CD14-positive monocyte (primary cell): ENCODE measurements around the gene PRKN. TPM values are rescaled to one million over a fixed set of nuclear protein-coding genes. Genes with fewer than 3 reads are reported as not detected.

Experiments
- DNase-seq, 3 donors: peaks; one replicate each; pipeline ENCODE4 v3.0.0-alpha.2; 2011 to 2022
- H2AFZ ChIP-seq: 2 replicates; pipeline ENCODE4 v1.6.0; 2012; ENCODE audit warnings: mild to moderate bottlenecking, low read depth, low read length, inconsistent platforms; ENCODE audit not compliant: insufficient read depth, poor library complexity, severe bottlenecking
- H3K27ac ChIP-seq, 2 donors: 1 replicate in 1 of 2; 2 replicates in 1 of 2; pipeline ENCODE4 v1.5.1; 2012 to 2013; ENCODE audit warnings: low read length in 2 of 2, control low read depth in 1 of 2, inconsistent platforms in 1 of 2, low read depth in 1 of 2, mild to moderate bottlenecking in 1 of 2
- H3K27me3 ChIP-seq, 2 donors: one replicate each; pipeline versions ENCODE4 v1.6.0 to v1.6.1; 2011 to 2013; ENCODE audit warnings: low read length in 2 of 2; ENCODE audit not compliant: control insufficient read depth in 2 of 2, insufficient read depth in 2 of 2
- H3K36me3 ChIP-seq, 2 donors: replicated peaks in 1 of 2; 1 replicate in 1 of 2; 2 replicates in 1 of 2; pipeline versions ENCODE4 v1.5.1 to v1.6.1; 2012 to 2013; ENCODE audit warnings: low read length in 2 of 2, control low read depth in 1 of 2, inconsistent platforms in 1 of 2, mild to moderate bottlenecking in 1 of 2; ENCODE audit not compliant: insufficient read depth in 2 of 2, control insufficient read depth in 1 of 2
- H3K4me1 ChIP-seq, 2 donors: 1 replicate in 1 of 2; 2 replicates in 1 of 2; pipeline versions ENCODE4 v1.5.1 to v1.6.1; 2012 to 2013; ENCODE audit warnings: low read length in 2 of 2, control low read depth in 1 of 2, inconsistent platforms in 1 of 2, mild to moderate bottlenecking in 1 of 2, moderate library complexity in 1 of 2; ENCODE audit not compliant: insufficient read depth in 2 of 2, control insufficient read depth in 1 of 2
- H3K4me2 ChIP-seq: replicated peaks from 2 replicates; pipeline ENCODE3; 2012; ENCODE audit warnings: low read length, moderate library complexity, mild to moderate bottlenecking; ENCODE audit not compliant: poor library complexity, severe bottlenecking; ENCODE audit errors: extremely low read depth
- H3K4me3 ChIP-seq, 3 experiments: fragments of 200-600 bp in 1 of 3; sonication (generic) in 1 of 3; replicated peaks in 1 of 3; 1 replicate in 2 of 3; 2 replicates in 1 of 3; pipeline ENCODE4 v1.5.1; 2011 to 2013; ENCODE audit warnings: low read length in 3 of 3, mild to moderate bottlenecking in 3 of 3, control low read depth in 2 of 3, low read depth in 2 of 3, inconsistent platforms in 1 of 3, moderate library complexity in 1 of 3
- H3K79me2 ChIP-seq: 2 replicates; pipeline ENCODE4 v1.6.0; 2012; ENCODE audit warnings: mild to moderate bottlenecking, control low read depth, inconsistent platforms, low read length, moderate library complexity; ENCODE audit not compliant: insufficient read depth
- H3K9ac ChIP-seq: 2 replicates; pipeline ENCODE4 v1.6.0; 2017; ENCODE audit warnings: low read length, mild to moderate bottlenecking; ENCODE audit not compliant: insufficient read depth, poor library complexity, severe bottlenecking
- H3K9me3 ChIP-seq, 2 donors: replicated peaks in 1 of 2; 1 replicate in 1 of 2; 2 replicates in 1 of 2; pipeline versions ENCODE4 v1.5.1 to v1.6.1; 2012 to 2013; ENCODE audit warnings: low read length in 2 of 2, control low read depth in 1 of 2; ENCODE audit not compliant: control insufficient read depth in 1 of 2, insufficient read depth in 1 of 2
- H4K20me1 ChIP-seq: 2 replicates; pipeline ENCODE4 v1.6.0; 2012; ENCODE audit warnings: mild to moderate bottlenecking, low read length, control low read depth, moderate library complexity; ENCODE audit not compliant: insufficient read depth
- H3K27ac Mint-ChIP-seq, 7 donors: one replicate each; pipeline ENCODE4 v1.8.0; 2020; ENCODE audit warnings: mild to moderate bottlenecking in 7 of 7, mixed read lengths in 7 of 7, moderate library complexity in 6 of 7, inconsistent platforms in 2 of 7
- H3K27me3 Mint-ChIP-seq, 3 donors: one replicate each; pipeline ENCODE4 v1.8.0; 2021 to 2022; ENCODE audit warnings: low read depth in 3 of 3, mild to moderate bottlenecking in 3 of 3, mixed read lengths in 3 of 3, moderate library complexity in 3 of 3, inconsistent platforms in 1 of 3
- H3K36me3 Mint-ChIP-seq, 2 donors: one replicate each; pipeline ENCODE4 v1.8.0; 2020; ENCODE audit warnings: mixed read lengths in 2 of 2, inconsistent platforms in 1 of 2, mild to moderate bottlenecking in 1 of 2
- H3K4me1 Mint-ChIP-seq: one replicate; pipeline ENCODE4 v1.8.0; 2020; ENCODE audit warnings: mild to moderate bottlenecking, mixed read lengths
- H3K4me3 Mint-ChIP-seq, 2 donors: one replicate each; pipeline ENCODE4 v1.8.0; 2020; ENCODE audit warnings: mild to moderate bottlenecking in 2 of 2, mixed read lengths in 2 of 2, moderate library complexity in 1 of 2
- H3K9me3 Mint-ChIP-seq, 7 donors: one replicate each; pipeline ENCODE4 v1.8.0; 2020 to 2022; ENCODE audit warnings: mixed read lengths in 7 of 7, mild to moderate bottlenecking in 6 of 7, moderate library complexity in 6 of 7, inconsistent platforms in 2 of 7
- WGBS: methylation state at CpG from one replicate; pipeline ENCODE4 v1.1.5; 2013; ENCODE audit warnings: missing lambda C conversion rate; ENCODE audit not compliant: insufficient coverage; 5-methylcytosine and 5-hydroxymethylcytosine counted together
- intact Hi-C, 2 donors: fragments of 100-400 bp; cut with micrococcal nuclease; formaldehyde crosslinking; loops; one replicate each; pipeline versions ENCODE4 v1.15.0 to v1.15.1; 2023
- polyA plus RNA-seq, 3 donors: library from polyadenylated mRNA; depleted of rRNA in 1 of 3; unstranded in 2 of 3; stranded (reverse) in 1 of 3; fragments of 300-500 nt in 2 of 3; fragments of >200 nt in 1 of 3; fragmentation: Illumina TruSeq in 2 of 3; gene quantifications; 1 replicate in 2 of 3; 2 replicates in 1 of 3; pipeline ENCODE4 v1.2.3, GENCODE V29; 2012 to 2021
- TF ChIP-seq, protein P1 (sequence below): fragments of 200-600 bp; IDR thresholded peaks from one replicate; pipeline ENCODE4 v1.8.0; 2022; ENCODE audit warnings: antibody characterized with exemption, mild to moderate bottlenecking

Gene PRKN
- polyA plus RNA-seq, 3 donors: 0.19 to 0.21 TPM; not detected in 1

DNA sequence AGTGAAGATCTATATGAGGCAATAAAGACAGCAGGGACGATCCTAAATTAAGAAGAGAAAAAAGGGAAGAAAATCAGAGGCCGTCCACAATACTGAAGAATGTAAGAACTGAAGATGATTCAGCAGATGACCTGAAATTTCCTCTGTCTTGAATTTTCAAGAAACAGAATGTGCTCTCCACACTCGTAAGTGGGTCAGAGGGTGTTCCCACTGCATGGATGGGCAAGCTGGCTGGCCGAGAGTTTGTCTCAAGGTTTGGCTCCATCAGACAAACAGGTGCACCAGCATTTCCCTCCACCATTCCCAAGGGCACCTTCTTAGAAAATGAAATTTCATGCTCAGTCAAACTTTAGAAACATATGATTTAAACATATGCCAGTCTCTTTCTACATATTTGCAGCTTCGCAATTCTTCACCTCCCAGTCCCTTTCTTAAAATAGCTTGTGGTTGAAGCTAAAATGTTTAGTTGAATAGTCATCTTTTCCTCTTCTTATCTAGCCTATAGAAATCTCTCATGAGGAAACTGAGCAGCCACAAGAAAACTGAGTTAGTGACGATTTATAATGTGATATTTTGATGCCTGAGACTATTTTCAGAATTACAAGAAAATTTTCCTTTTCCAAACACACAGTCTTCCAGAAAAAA is 576.4 kb downstream of the PRKN start:
- Histone ChIP-seq H3K4me2 (peak overlapping the region; percentile 32), H3K36me3 (no peaks in the 10 kb centered on the region), H3K9ac (no peak overlapping the region), H3K4me1 (peaks cover 18 to 28% of the 10 kb centered on the region in 2 donors), H2AFZ (no peak overlapping the region), H3K27ac (peak overlapping the region; percentile 65 to 69), H3K27me3 (no peaks in the 10 kb centered on the region), H4K20me1 (no peaks in the 10 kb centered on the region), H3K9me3 (peaks cover 0 to 11% of the 10 kb centered on the region in 2 donors), H3K4me3 (peak overlapping the region in 1 of 3 experiments; percentile 26), H3K79me2 (no peaks in the 10 kb centered on the region)
- H3K4me3 Mint-ChIP-seq: peak overlapping the region in 1 of 2 donors; percentile 62
- H3K27me3 Mint-ChIP-seq: peaks cover 0 to 3% (median under 1%) of the 10 kb centered on the region in 3 donors
- intact Hi-C loops: no loop called here
- DNase-seq: peak; percentile 21 to 55 (median 42)
- H3K9me3 Mint-ChIP-seq: peaks cover 0 to 3% (median 2%) of the 10 kb centered on the region in 7 donors
- peak overlapping the region; percentile 68 to 94 (median 75) for H3K27ac Mint-ChIP-seq
- TF ChIP-seq, protein P1, sequence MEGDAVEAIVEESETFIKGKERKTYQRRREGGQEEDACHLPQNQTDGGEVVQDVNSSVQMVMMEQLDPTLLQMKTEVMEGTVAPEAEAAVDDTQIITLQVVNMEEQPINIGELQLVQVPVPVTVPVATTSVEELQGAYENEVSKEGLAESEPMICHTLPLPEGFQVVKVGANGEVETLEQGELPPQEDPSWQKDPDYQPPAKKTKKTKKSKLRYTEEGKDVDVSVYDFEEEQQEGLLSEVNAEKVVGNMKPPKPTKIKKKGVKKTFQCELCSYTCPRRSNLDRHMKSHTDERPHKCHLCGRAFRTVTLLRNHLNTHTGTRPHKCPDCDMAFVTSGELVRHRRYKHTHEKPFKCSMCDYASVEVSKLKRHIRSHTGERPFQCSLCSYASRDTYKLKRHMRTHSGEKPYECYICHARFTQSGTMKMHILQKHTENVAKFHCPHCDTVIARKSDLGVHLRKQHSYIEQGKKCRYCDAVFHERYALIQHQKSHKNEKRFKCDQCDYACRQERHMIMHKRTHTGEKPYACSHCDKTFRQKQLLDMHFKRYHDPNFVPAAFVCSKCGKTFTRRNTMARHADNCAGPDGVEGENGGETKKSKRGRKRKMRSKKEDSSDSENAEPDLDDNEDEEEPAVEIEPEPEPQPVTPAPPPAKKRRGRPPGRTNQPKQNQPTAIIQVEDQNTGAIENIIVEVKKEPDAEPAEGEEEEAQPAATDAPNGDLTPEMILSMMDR: no peak
- H3K36me3 Mint-ChIP-seq: no peaks in the 10 kb centered on the region
- 4% methylated on average over 3 of the region's 6 CpGs for WGBS
- peaks cover 33% of the 10 kb centered on the region for H3K4me1 Mint-ChIP-seq

DNA sequence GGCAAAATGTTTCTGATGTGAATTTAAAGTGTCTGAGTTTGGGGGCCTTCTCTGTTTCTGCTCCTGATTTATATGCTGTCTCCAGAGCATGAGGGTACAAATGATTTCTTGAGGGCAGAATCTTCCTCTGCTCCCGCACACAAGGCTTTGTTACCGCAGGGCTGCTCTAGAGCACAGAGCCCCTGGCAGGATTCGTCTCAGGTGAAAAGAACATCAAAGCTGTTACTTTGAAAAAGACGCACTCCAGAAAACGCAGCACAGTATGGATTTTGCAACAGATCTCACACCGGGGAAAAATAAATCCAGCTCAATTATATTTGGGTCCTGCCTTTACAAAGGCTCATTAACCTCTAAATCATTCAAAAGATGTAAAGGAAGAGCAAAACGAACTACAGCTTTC is 577.3 kb downstream of the PRKN start:
- 92% methylated on average over 5 of the region's 7 CpGs for WGBS
- Mint-ChIP-seq H3K4me1 (peaks cover 30% of the 10 kb centered on the region), H3K36me3 (no peaks in the 10 kb centered on the region), H3K27ac (peak overlapping the region in 3 of 7 donors; percentile 32 to 84 (median 76)), H3K9me3 (peaks cover 0 to 3% (median 2%) of the 10 kb centered on the region in 7 donors), H3K27me3 (peaks cover 0 to 3% (median 1%) of the 10 kb centered on the region in 3 donors), H3K4me3 (no peak overlapping the region)
- no peaks in the 10 kb centered on the region for H3K36me3 ChIP-seq
- peak overlapping the region in 1 of 2 donors; percentile 65 for H3K27ac ChIP-seq
- H3K4me3 ChIP-seq: peak overlapping the region in 1 of 3 experiments; percentile 26
- H3K9ac ChIP-seq: no peak overlapping the region
- no peaks in the 10 kb centered on the region for H3K79me2 ChIP-seq
- no peak for DNase-seq
- no peak overlapping the region for H2AFZ ChIP-seq
- intact Hi-C loops: no loop called here
- H3K27me3 ChIP-seq: no peaks in the 10 kb centered on the region
- peaks cover 18 to 28% of the 10 kb centered on the region in 2 donors for H3K4me1 ChIP-seq
- TF ChIP-seq, protein P1: no peak
- no peaks in the 10 kb centered on the region for H4K20me1 ChIP-seq
- peak overlapping the region; percentile 32 for H3K4me2 ChIP-seq
- peaks cover 0 to 11% of the 10 kb centered on the region in 2 donors for H3K9me3 ChIP-seq
